Stimulated activated CD8-positive, alpha-beta memory T cell treated with anti-CD3 and anti-CD28 coated beads, Interleukin-15, amount 100 ng/mL, for 24 hours (primary cell): ENCODE data around the gene SAP30L.
A peak's percentile ranks its signal among the peaks of the same experiment; 100 is the strongest.

Experiments used
- DNase-seq: peaks from one replicate; pipeline ENCODE4 v3.0.0-alpha.2; 2020; ENCODE audit warnings: low read depth

Gene SAP30L

GRCh38 chr5:154421868-154422267 lies 23.9 kb upstream of the SAP30L start:
- no peak for DNase-seq

GRCh38 chr5:154422298-154422697 lies 23.5 kb upstream of the SAP30L start:
- DNase-seq = no peak

GRCh38 chr5:154428208-154428607 lies 17.6 kb upstream of the SAP30L start:
- no peak for DNase-seq

- DNase-seq = no peak
Measured at GRCh38 chr5:154429341-154429740, 16.5 kb upstream of the SAP30L start.

GRCh38 chr5:154430466-154430865 lies 15.3 kb upstream of the SAP30L start:
- DNase-seq = no peak

GRCh38 chr5:154430961-154431630 lies 14.7 kb upstream of the SAP30L start:
- DNase-seq = no peak

GRCh38 chr5:154435226-154435625 lies 10.6 kb upstream of the SAP30L start:
- no peak for DNase-seq

GRCh38 chr5:154437281-154437965 lies 8.4 kb upstream of the SAP30L start:
- DNase-seq = no peak

- DNase-seq = no peak
Measured at GRCh38 chr5:154440540-154440939, 5.3 kb upstream of the SAP30L start.

GRCh38 chr5:154442801-154443200 lies 3.0 kb upstream of the SAP30L start:
- no peak for DNase-seq

GRCh38 chr5:154444556-154445421 lies 1.0 kb upstream of the SAP30L start:
- no peak for DNase-seq

GRCh38 chr5:154446195-154447088 lies 645 bp downstream of the SAP30L start:
- DNase-seq = peak; percentile 7

GRCh38 chr5:154447089-154447725 lies 1.4 kb downstream of the SAP30L start:
- DNase-seq = no peak

- DNase-seq = no peak
Measured at GRCh38 chr5:154449786-154450185, 4.0 kb downstream of the SAP30L start.

- no peak for DNase-seq
Measured at GRCh38 chr5:154451957-154452356, 6.2 kb downstream of the SAP30L start.

- no peak for DNase-seq
Measured at GRCh38 chr5:154455585-154455984, 9.8 kb downstream of the SAP30L start.

- DNase-seq = no peak
Measured at GRCh38 chr5:154456540-154456939, 10.7 kb downstream of the SAP30L start.

- DNase-seq = no peak
Measured at GRCh38 chr5:154459015-154459414, 13.2 kb downstream of the SAP30L start.

GRCh38 chr5:154460172-154460571 lies 14.4 kb downstream of the SAP30L start:
- no peak for DNase-seq

- DNase-seq = no peak
Measured at GRCh38 chr5:154461531-154461930, 15.7 kb downstream of the SAP30L start.

GRCh38 chr5:154464438-154464837 lies 18.6 kb downstream of the SAP30L start:
- DNase-seq = no peak
